ENCODE results near the gene PEX11A. TPM values are rescaled to one million over a fixed set of nuclear protein-coding genes. Genes with fewer than 3 reads are reported as not detected.

The PEX11A gene
- total RNA-seq, 2 donors from 2014 or later: 4.5 to 17.3 TPM

DNA sequence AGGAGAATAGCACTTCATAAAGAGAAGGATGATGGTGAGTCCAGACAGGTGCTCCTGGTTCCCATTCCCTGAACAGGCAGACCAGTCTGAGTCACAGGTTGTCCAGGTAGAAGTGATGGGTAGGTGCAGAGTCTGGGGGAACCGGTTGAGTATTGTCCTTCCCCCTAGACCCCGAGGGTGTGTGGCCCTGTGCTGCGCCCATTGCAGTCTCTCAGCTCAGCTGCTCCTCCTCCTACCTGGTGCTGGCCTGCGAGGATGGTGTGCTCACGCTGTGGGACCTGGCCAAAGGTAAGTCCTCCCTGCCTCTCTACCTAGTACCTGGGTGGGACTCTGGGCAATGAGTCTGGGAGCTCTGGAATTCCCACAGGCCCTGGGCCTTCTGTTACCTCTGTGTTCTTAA lies 40.7 kb upstream of the PEX11A start:
- no peaks in the 10 kb centered on the region for H3K4me1 ChIP-seq (ENCODE audit: control insufficient read depth in 1 of 2, low read depth in 2 of 2)
- no peak overlapping the region for H3K27ac ChIP-seq
- no peaks in the 10 kb centered on the region for H3K36me3 ChIP-seq
- TF ChIP-seq CTCF (IDR thresholded peaks at IDR 0.05): no peak
- ATAC-seq (ENCODE audit: insufficient number of reproducible peaks, low FRiP score, low read depth): no peak
- DNase-seq (ENCODE audit: low spot score): no peak
- H3K27me3 ChIP-seq (replicated peaks; ENCODE audit: insufficient read depth): no peaks in the 10 kb centered on the region
- H3K9me3 ChIP-seq: no peaks in the 10 kb centered on the region
- H3K4me3 ChIP-seq: no peak overlapping the region

- no peaks in the 10 kb centered on the region for H3K36me3 ChIP-seq
- ATAC-seq (ENCODE audit: insufficient number of reproducible peaks, low FRiP score, low read depth) (no peak), DNase-seq (ENCODE audit: low spot score) (no peak)
- H3K9me3 ChIP-seq: no peaks in the 10 kb centered on the region
- no peak overlapping the region for H3K4me3 ChIP-seq
- no peaks in the 10 kb centered on the region for H3K4me1 ChIP-seq (ENCODE audit: control insufficient read depth in 1 of 2, low read depth in 2 of 2)
- TF ChIP-seq CTCF (IDR thresholded peaks at IDR 0.05): no peak
- no peaks in the 10 kb centered on the region for H3K27me3 ChIP-seq (replicated peaks; ENCODE audit: insufficient read depth)
- H3K27ac ChIP-seq: no peak overlapping the region
Observed at GRCh38 chr15:89728254-89728653, 37.7 kb upstream of the PEX11A start.

DNA sequence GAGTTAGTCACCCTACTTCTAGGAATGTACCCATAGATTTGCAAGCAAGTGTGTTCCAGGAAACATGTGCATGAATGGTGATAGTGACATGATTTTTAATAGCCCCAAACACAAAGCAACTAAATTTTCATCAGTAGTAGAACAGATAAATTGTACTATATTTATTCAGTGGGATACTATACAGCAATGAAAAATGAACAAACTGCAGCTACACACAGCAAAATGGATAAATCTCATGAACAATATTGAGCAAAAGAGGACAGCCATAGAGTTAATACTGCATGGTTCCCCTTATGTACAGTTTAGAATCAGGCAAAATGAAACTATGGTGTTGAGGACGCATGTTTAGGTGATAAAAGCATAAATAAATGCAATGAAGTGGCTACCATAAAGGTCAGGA lies 34.5 kb upstream of the PEX11A start:
- Histone ChIP-seq H3K9me3 (no peaks in the 10 kb centered on the region), H3K4me1 (ENCODE audit: control insufficient read depth in 1 of 2, low read depth in 2 of 2) (no peaks in the 10 kb centered on the region), H3K27me3 (replicated peaks; ENCODE audit: insufficient read depth) (no peaks in the 10 kb centered on the region), H3K36me3 (no peaks in the 10 kb centered on the region), H3K4me3 (no peak overlapping the region), H3K27ac (no peak overlapping the region)
- ATAC-seq (ENCODE audit: insufficient number of reproducible peaks, low FRiP score, low read depth): no peak
- no peak for DNase-seq (ENCODE audit: low spot score)
- TF ChIP-seq CTCF (IDR thresholded peaks at IDR 0.05): no peak

DNA sequence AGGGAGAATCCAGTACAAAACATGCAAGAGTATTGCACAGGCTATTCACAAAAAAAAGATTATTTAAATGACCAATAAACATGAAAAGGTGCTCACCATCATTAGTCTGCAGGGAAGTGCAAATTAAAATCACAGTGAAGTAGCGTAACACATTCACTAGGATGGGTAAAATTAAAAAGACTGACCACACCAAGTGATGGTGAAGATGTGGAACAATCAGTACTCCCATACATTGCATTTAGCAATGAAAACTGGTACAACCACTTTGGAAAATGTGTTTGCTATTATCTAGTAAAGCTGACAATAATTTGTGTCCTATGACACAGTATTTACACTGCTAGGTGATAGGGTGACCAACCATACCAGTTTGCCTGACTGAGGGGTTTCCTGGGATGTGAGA lies 34.1 kb upstream of the PEX11A start:
- H3K27ac ChIP-seq: no peak overlapping the region
- no peak overlapping the region for H3K4me3 ChIP-seq
- no peak for TF ChIP-seq CTCF (IDR thresholded peaks at IDR 0.05)
- no peaks in the 10 kb centered on the region for H3K36me3 ChIP-seq
- no peaks in the 10 kb centered on the region for H3K27me3 ChIP-seq (replicated peaks; ENCODE audit: insufficient read depth)
- H3K4me1 ChIP-seq (ENCODE audit: control insufficient read depth in 1 of 2, low read depth in 2 of 2): no peaks in the 10 kb centered on the region
- H3K9me3 ChIP-seq: no peaks in the 10 kb centered on the region
- DNase-seq (ENCODE audit: low spot score) (no peak), ATAC-seq (ENCODE audit: insufficient number of reproducible peaks, low FRiP score, low read depth) (no peak)

- DNase-seq (ENCODE audit: low spot score) (no peak), ATAC-seq (ENCODE audit: insufficient number of reproducible peaks, low FRiP score, low read depth) (no peak)
- no peak overlapping the region for H3K27ac ChIP-seq
- H3K27me3 ChIP-seq (replicated peaks; ENCODE audit: insufficient read depth): no peaks in the 10 kb centered on the region
- no peaks in the 10 kb centered on the region for H3K36me3 ChIP-seq
- no peaks in the 10 kb centered on the region for H3K4me1 ChIP-seq (ENCODE audit: control insufficient read depth in 1 of 2, low read depth in 2 of 2)
- no peak overlapping the region for H3K4me3 ChIP-seq
- TF ChIP-seq CTCF (IDR thresholded peaks at IDR 0.05): no peak
- no peaks in the 10 kb centered on the region for H3K9me3 ChIP-seq
Observed at GRCh38 chr15:89723031-89723430, 32.5 kb upstream of the PEX11A start.
